Inferior parietal cortex (tissue), 1 donor: ENCODE results near the gene CD207.

Experiments
- DNase-seq: peaks from one replicate; pipeline ENCODE4 v3.0.0-alpha.2; 2016; ENCODE audit errors: extremely low spot score

The CD207 gene

GRCh38 chr2:70795164-70795995, 40.2 kb downstream of the CD207 start:
- no peak for DNase-seq

GRCh38 chr2:70793450-70793849, 42.2 kb downstream of the CD207 start:
- DNase-seq: no peak

GRCh38 chr2:70790136-70790828, 45.3 kb downstream of the CD207 start, which contains the start of gene FIGLA:
Gene FIGLA, minus strand, starts transcription at chr2:70790643. Its CDS starts 5 bp downstream, at chr2:70790638.
- DNase-seq: no peak

- DNase-seq: peak; percentile 82
Observed at GRCh38 chr2:70789304-70790135, 46.1 kb downstream of the CD207 start.

GRCh38 chr2:70785137-70785911, 50.3 kb downstream of the CD207 start:
- peak; percentile 76 for DNase-seq

GRCh38 chr2:70784320-70784719, 51.3 kb downstream of the CD207 start:
- no peak for DNase-seq
